ENCODE data around the gene CMTM8.
"Not testable (repeated sequence)": the region's sequence is repeated elsewhere in the genome, so short reads cannot be mapped to it uniquely, and the experiment has no call there.

CMTM8 gene

GRCh38 chr3:32375596-32375930 lies 137.1 kb downstream of the CMTM8 start:
- Histone ChIP-seq H3K27me3 (ENCODE audit: insufficient read depth, low read length) (no peaks in the 10 kb centered on the region), H3K4me3 (ENCODE audit: low read length) (no peak overlapping the region), H3K4me1 (ENCODE audit: insufficient read depth, low read length) (no peaks in the 10 kb centered on the region; the same call in 1 of the 2 replicates), H3K9me3 (ENCODE audit: insufficient read depth, low read depth, low read length) (no peaks in the 10 kb centered on the region), H3K27ac (ENCODE audit: low read length) (no peak overlapping the region), H3K36me3 (ENCODE audit: insufficient read depth, low read depth, low read length) (no peaks in the 10 kb centered on the region), H3K9ac (ENCODE audit: low read depth, low read length) (no peak overlapping the region)

- H3K27me3 ChIP-seq (ENCODE audit: insufficient read depth, low read length): no peaks in the 10 kb centered on the region
- H3K9me3 ChIP-seq (ENCODE audit: insufficient read depth, low read depth, low read length): no peaks in the 10 kb centered on the region
- no peaks in the 10 kb centered on the region; the same call in 1 of the 2 replicates for H3K4me1 ChIP-seq (ENCODE audit: insufficient read depth, low read length)
- no peak overlapping the region for H3K9ac ChIP-seq (ENCODE audit: low read depth, low read length)
- no peak overlapping the region for H3K4me3 ChIP-seq (ENCODE audit: low read length)
- H3K27ac ChIP-seq (ENCODE audit: low read length): no peak overlapping the region
- no peaks in the 10 kb centered on the region for H3K36me3 ChIP-seq (ENCODE audit: insufficient read depth, low read depth, low read length)
Observed at GRCh38 chr3:32376115-32376514, 137.6 kb downstream of the CMTM8 start.

- H3K27ac ChIP-seq (ENCODE audit: low read length): no peak overlapping the region
- H3K9ac ChIP-seq (ENCODE audit: low read depth, low read length): no peak overlapping the region
- no peaks in the 10 kb centered on the region for H3K27me3 ChIP-seq (ENCODE audit: insufficient read depth, low read length)
- H3K4me1 ChIP-seq (ENCODE audit: insufficient read depth, low read length): no peaks in the 10 kb centered on the region; the same call in 1 of the 2 replicates
- H3K9me3 ChIP-seq (ENCODE audit: insufficient read depth, low read depth, low read length): no peaks in the 10 kb centered on the region
- no peaks in the 10 kb centered on the region for H3K36me3 ChIP-seq (ENCODE audit: insufficient read depth, low read depth, low read length)
- no peak overlapping the region for H3K4me3 ChIP-seq (ENCODE audit: low read length)
Observed at GRCh38 chr3:32379831-32380500, 141.5 kb downstream of the CMTM8 start.

GRCh38 chr3:32381922-32382321 lies 143.4 kb downstream of the CMTM8 start:
- Histone ChIP-seq H3K4me1 (ENCODE audit: insufficient read depth, low read length) (no peaks in the 10 kb centered on the region; the same call in 1 of the 2 replicates), H3K9ac (ENCODE audit: low read depth, low read length) (no peak overlapping the region), H3K36me3 (ENCODE audit: insufficient read depth, low read depth, low read length) (no peaks in the 10 kb centered on the region), H3K9me3 (ENCODE audit: insufficient read depth, low read depth, low read length) (no peaks in the 10 kb centered on the region), H3K27me3 (ENCODE audit: insufficient read depth, low read length) (no peaks in the 10 kb centered on the region), H3K27ac (ENCODE audit: low read length) (no peak overlapping the region), H3K4me3 (ENCODE audit: low read length) (no peak overlapping the region)

- Histone ChIP-seq H3K4me1 (ENCODE audit: insufficient read depth, low read length) (no peaks in the 10 kb centered on the region; the same call in 1 of the 2 replicates), H3K27ac (ENCODE audit: low read length) (no peak overlapping the region), H3K36me3 (ENCODE audit: insufficient read depth, low read depth, low read length) (no peaks in the 10 kb centered on the region), H3K27me3 (ENCODE audit: insufficient read depth, low read length) (no peaks in the 10 kb centered on the region), H3K9ac (ENCODE audit: low read depth, low read length) (no peak overlapping the region), H3K9me3 (ENCODE audit: insufficient read depth, low read depth, low read length) (no peaks in the 10 kb centered on the region), H3K4me3 (ENCODE audit: low read length) (no peak overlapping the region)
Observed at GRCh38 chr3:32383136-32383711, 144.7 kb downstream of the CMTM8 start.

GRCh38 chr3:32384938-32385337 lies 146.5 kb downstream of the CMTM8 start:
- Histone ChIP-seq H3K4me3 (ENCODE audit: low read length) (no peak overlapping the region), H3K27ac (ENCODE audit: low read length) (no peak overlapping the region), H3K36me3 (ENCODE audit: insufficient read depth, low read depth, low read length) (no peaks in the 10 kb centered on the region)

GRCh38 chr3:32387512-32387911 lies 149.0 kb downstream of the CMTM8 start:
- no peaks in the 10 kb centered on the region for H3K36me3 ChIP-seq (ENCODE audit: insufficient read depth, low read depth, low read length)
- H3K9ac ChIP-seq (ENCODE audit: low read depth, low read length): no peak overlapping the region
- H3K27ac ChIP-seq (ENCODE audit: low read length): no peak overlapping the region
- H3K27me3 ChIP-seq (ENCODE audit: insufficient read depth, low read length): peaks cover 11% of the 10 kb centered on the region
- no peaks in the 10 kb centered on the region for H3K9me3 ChIP-seq (ENCODE audit: insufficient read depth, low read depth, low read length)
- H3K4me3 ChIP-seq (ENCODE audit: low read length): no peak overlapping the region
- H3K4me1 ChIP-seq (ENCODE audit: insufficient read depth, low read length): no peaks in the 10 kb centered on the region

More at GRCh38 chr3:32384938-32385337, 146.5 kb downstream of the CMTM8 start:
- Histone ChIP-seq H3K9ac (ENCODE audit: low read depth, low read length) (no peak overlapping the region), H3K9me3 (ENCODE audit: insufficient read depth, low read depth, low read length) (no peaks in the 10 kb centered on the region), H3K27me3 (ENCODE audit: insufficient read depth, low read length) (no peaks in the 10 kb centered on the region), H3K4me1 (ENCODE audit: insufficient read depth, low read length) (no peaks in the 10 kb centered on the region; the same call in 1 of the 2 replicates)

- not testable (repeated sequence) for H3K4me3 ChIP-seq (ENCODE audit: low read length); H3K27ac ChIP-seq (ENCODE audit: low read length)
Observed at GRCh38 chr3:32389577-32389976, 151.1 kb downstream of the CMTM8 start.

GRCh38 chr3:32391643-32392535 lies 153.4 kb downstream of the CMTM8 start, which contains the start of gene CMTM7:
Gene CMTM7 (plus strand): TSS chr3:32391853. CDS start chr3:32391907, 54 bp downstream.
- peak within 1 kb of the TSS; percentile 78 for H3K9ac ChIP-seq (ENCODE audit: low read depth, low read length)
- peaks cover 22% of the 10 kb centered on the region for H3K27me3 ChIP-seq (ENCODE audit: insufficient read depth, low read length)
- H3K27ac ChIP-seq (ENCODE audit: low read length): no peak within 1 kb of the TSS
- peak within 1 kb of the TSS; percentile 80 for H3K4me3 ChIP-seq (ENCODE audit: low read length)
- H3K9me3 ChIP-seq (ENCODE audit: insufficient read depth, low read depth, low read length): no peaks in the 10 kb centered on the region
- H3K36me3 ChIP-seq (ENCODE audit: insufficient read depth, low read depth, low read length): 0 out of 2 replicates have a peak, but pooled peaks cover 3% of the 10 kb centered on the region
- no peaks in the 10 kb centered on the region for H3K4me1 ChIP-seq (ENCODE audit: insufficient read depth, low read length)

More at GRCh38 chr3:32389577-32389976, 151.1 kb downstream of the CMTM8 start:
- peaks cover 22% of the 10 kb centered on the region for H3K27me3 ChIP-seq (ENCODE audit: insufficient read depth, low read length)
- H3K36me3 ChIP-seq (ENCODE audit: insufficient read depth, low read depth, low read length); H3K9me3 ChIP-seq (ENCODE audit: insufficient read depth, low read depth, low read length); H3K9ac ChIP-seq (ENCODE audit: low read depth, low read length); H3K4me1 ChIP-seq (ENCODE audit: insufficient read depth, low read length): not testable (repeated sequence)

GRCh38 chr3:32392536-32393302 lies 154.2 kb downstream of the CMTM8 start:
- Histone ChIP-seq H3K4me1 (ENCODE audit: insufficient read depth, low read length) (no peaks in the 10 kb centered on the region), H3K4me3 (ENCODE audit: low read length) (peak overlapping the region; percentile 80), H3K9me3 (ENCODE audit: insufficient read depth, low read depth, low read length) (no peaks in the 10 kb centered on the region), H3K27me3 (ENCODE audit: insufficient read depth, low read length) (peaks cover 22% of the 10 kb centered on the region), H3K27ac (ENCODE audit: low read length) (no peak overlapping the region), H3K9ac (ENCODE audit: low read depth, low read length) (peak overlapping the region; percentile 78), H3K36me3 (ENCODE audit: insufficient read depth, low read depth, low read length) (0 out of 2 replicates have a peak, but pooled peaks cover 3% of the 10 kb centered on the region)

GRCh38 chr3:32395496-32395895 lies 157.0 kb downstream of the CMTM8 start:
- Histone ChIP-seq H3K27ac (ENCODE audit: low read length) (no peak overlapping the region), H3K4me1 (ENCODE audit: insufficient read depth, low read length) (peaks cover 3% of the 10 kb centered on the region), H3K9me3 (ENCODE audit: insufficient read depth, low read depth, low read length) (no peaks in the 10 kb centered on the region), H3K27me3 (ENCODE audit: insufficient read depth, low read length) (peaks cover 22% of the 10 kb centered on the region), H3K9ac (ENCODE audit: low read depth, low read length) (no peak overlapping the region), H3K4me3 (ENCODE audit: low read length) (no peak overlapping the region), H3K36me3 (ENCODE audit: insufficient read depth, low read depth, low read length) (0 out of 2 replicates have a peak, but pooled peaks cover 3% of the 10 kb centered on the region)

All from iPS-20b (cell line).